Measurements from ENCODE around the gene TMEM132E.

TMEM132E gene

GRCh38 chr17:34567691-34568465 is 11.5 kb upstream of the TMEM132E start:
- H3K4me3 ChIP-seq (ENCODE audit: low read depth, low read length) = no peak overlapping the region
- DNase-seq (ENCODE audit: low read depth) = no peak
- no peak for TF ChIP-seq CTCF (IDR thresholded peaks at IDR 0.05; ENCODE audit: low read depth, low read length, missing control alignments)
- in situ Hi-C loops (cut with HindIII; ENCODE audit: low sequenced_read_pairs) = no loop called here

GRCh38 chr17:34568953-34569352 is 10.4 kb upstream of the TMEM132E start:
- H3K4me3 ChIP-seq (ENCODE audit: low read depth, low read length) = no peak overlapping the region
- TF ChIP-seq CTCF (IDR thresholded peaks at IDR 0.05; ENCODE audit: low read depth, low read length, missing control alignments) = no peak
- DNase-seq (ENCODE audit: low read depth) = no peak
- in situ Hi-C loops (cut with HindIII; ENCODE audit: low sequenced_read_pairs) = no loop called here

DNA sequence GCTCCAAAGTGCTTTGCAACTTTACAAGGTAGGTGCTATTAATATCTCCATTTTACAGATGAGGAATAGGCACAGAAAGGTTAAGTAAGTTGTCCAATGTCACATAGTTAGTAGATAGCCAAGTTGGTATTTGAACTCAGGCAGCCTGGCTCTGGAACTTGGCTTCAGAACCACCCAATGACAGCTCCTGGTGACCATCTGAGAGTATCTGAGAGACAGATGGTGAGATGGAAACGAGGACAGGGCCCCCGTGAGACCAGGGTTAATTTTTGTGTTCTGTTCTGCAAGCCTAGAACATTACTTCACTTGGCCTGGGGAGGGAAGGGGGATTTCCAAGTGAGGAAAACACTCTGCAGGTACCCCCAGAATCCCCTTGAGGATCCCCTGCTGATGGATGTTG is 9.8 kb upstream of the TMEM132E start:
- H3K4me3 ChIP-seq (ENCODE audit: low read depth, low read length) = no peak overlapping the region
- no peak for TF ChIP-seq CTCF (IDR thresholded peaks at IDR 0.05; ENCODE audit: low read depth, low read length, missing control alignments)
- DNase-seq (ENCODE audit: low read depth) = no peak
- in situ Hi-C loops (cut with HindIII; ENCODE audit: low sequenced_read_pairs) = no loop called here

- TF ChIP-seq CTCF (IDR thresholded peaks at IDR 0.05; ENCODE audit: low read depth, low read length, missing control alignments) = no peak
- H3K4me3 ChIP-seq (ENCODE audit: low read depth, low read length) = no peak overlapping the region
- in situ Hi-C loops (cut with HindIII; ENCODE audit: low sequenced_read_pairs) = loop anchor here (5.0 kb wide), 1 partner anchor 62 kb away; no protein-coding TSS in a partner anchor
- no peak for DNase-seq (ENCODE audit: low read depth)
Observed at GRCh38 chr17:34570506-34570905, 8.9 kb upstream of the TMEM132E start.

GRCh38 chr17:34571428-34572130 is 7.8 kb upstream of the TMEM132E start:
- no peak overlapping the region for H3K4me3 ChIP-seq (ENCODE audit: low read depth, low read length)
- in situ Hi-C loops (cut with HindIII; ENCODE audit: low sequenced_read_pairs) = loop anchor here (5.0 kb wide), 1 partner anchor 61 kb away; no protein-coding TSS in a partner anchor
- no peak for TF ChIP-seq CTCF (IDR thresholded peaks at IDR 0.05; ENCODE audit: low read depth, low read length, missing control alignments)
- DNase-seq (ENCODE audit: low read depth) = no peak

- DNase-seq (ENCODE audit: low read depth) = no peak
- H3K4me3 ChIP-seq (ENCODE audit: low read depth, low read length) = no peak overlapping the region
- no peak for TF ChIP-seq CTCF (IDR thresholded peaks at IDR 0.05; ENCODE audit: low read depth, low read length, missing control alignments)
- in situ Hi-C loops (cut with HindIII; ENCODE audit: low sequenced_read_pairs) = loop anchor here (5.0 kb wide), 1 partner anchor 60 kb away; no protein-coding TSS in a partner anchor
Observed at GRCh38 chr17:34572483-34572882, 6.9 kb upstream of the TMEM132E start.
